A549 (cell line): ENCODE results near the gene MPRIP. TPM values are rescaled to one million over a fixed set of nuclear protein-coding genes. Genes with fewer than 3 reads are reported as not detected.

Experiments used
- ATAC-seq, 2 experiments: fragments of 200-7000 bp in 1 of 2; fragments of >200 bp in 1 of 2; cut with Nextera tagmentation in 1 of 2; cut with Tn5 transposase in 1 of 2; 3 replicates each; pipeline versions ENCODE4 v1.8.0 to v1.9.1; 2018 to 2020; ENCODE audit warnings: mild to moderate bottlenecking in 1 of 2, moderate library complexity in 1 of 2
- CTCF ChIA-PET: fragments of 300-600 bp; sonication (Branson Sonifier 250); formaldehyde crosslinking; extraction: SDS; loops from one replicate; lab custom pipeline; 2021; ENCODE audit warnings: antibody characterized with exemption, inconsistent platforms; lab: Yijun Ruan, JAX
- POLR2A ChIA-PET: fragments of 350-600 bp; formaldehyde crosslinking; extraction: SDS; loops from one replicate; lab custom pipeline; 2021; ENCODE audit warnings: antibody characterized with exemption, inconsistent platforms; lab: Yijun Ruan, JAX
- DNase-seq, 2 experiments: peaks; one replicate each; pipeline versions ENCODE4 v3.0.0 to v3.0.0-alpha.2; 2011 to 2016; ENCODE audit warnings: low read depth in 1 of 2, low spot score in 1 of 2
- FAIRE-seq: peaks from 2 replicates; lab custom pipeline; 2011; peaks lifted over from hg19 to GRCh38; lab: Jason Lieb, UNC
- H3K27ac ChIP-seq, 2 experiments: fragments of >200 bp; sonication (Bioruptor Twin); formaldehyde crosslinking; 3 replicates each; pipeline ENCODE4 v1.5.1; 2016 to 2017
- H3K4me1 ChIP-seq: fragments of >200 bp; sonication (Bioruptor Twin); formaldehyde crosslinking; 3 replicates; pipeline ENCODE4 v1.6.1; 2016
- H3K4me2 ChIP-seq: fragments of >200 bp; sonication (Bioruptor Twin); formaldehyde crosslinking; 3 replicates; pipeline ENCODE4 v1.6.1; 2016
- H3K4me3 ChIP-seq: fragments of >200 bp; sonication (Bioruptor Twin); formaldehyde crosslinking; 3 replicates; pipeline ENCODE4 v1.5.1; 2016
- H3K9me3 ChIP-seq: fragments of >200 bp; sonication (Bioruptor Twin); formaldehyde crosslinking; 3 replicates; pipeline ENCODE4 v1.6.1; 2016
- CBX8 ChIP-seq: fragments of 200-600 bp; sonication (generic); IDR thresholded peaks from 2 replicates; pipeline ENCODE4 v1.6.1; 2016
- CHD2 ChIP-seq: fragments of 150-350 bp; IDR thresholded peaks from 2 replicates; pipeline ENCODE4 v1.6.1; 2014; ENCODE audit warnings: low read length; ENCODE audit not compliant: partially characterized antibody
- FOSL2 ChIP-seq, 2 experiments: fragments of 450-650 bp in 1 of 2; fragments of >200 bp in 1 of 2; sonication (Bioruptor Twin) in 1 of 2; formaldehyde crosslinking; IDR thresholded peaks; 2 replicates each; pipeline versions ENCODE4 v1.5.0 to v1.6.1; 2016 to 2020; ENCODE audit warnings: mild to moderate bottlenecking in 1 of 2, moderate library complexity in 1 of 2
- HOXA7 ChIP-seq: fragments of 250-450 bp; sonication (Bioruptor Pico); IDR thresholded peaks from 2 replicates; pipeline ENCODE4 v1.5.0; 2020; ENCODE audit warnings: mild to moderate bottlenecking, moderate library complexity
- HOXB13 ChIP-seq: fragments of 250-450 bp; sonication (Bioruptor Pico); IDR thresholded peaks from 2 replicates; pipeline ENCODE4 v1.5.0; 2020; ENCODE audit warnings: low read depth, mild to moderate bottlenecking, moderate library complexity
- JUN ChIP-seq, 2 experiments: fragments of >200 bp; sonication (Bioruptor Twin); formaldehyde crosslinking; IDR thresholded peaks; 2 replicates in 1 of 2; 3 replicates in 1 of 2; pipeline ENCODE4 v1.6.1; 2016 to 2017
- JUNB ChIP-seq: fragments of >200 bp; sonication (Bioruptor Twin); formaldehyde crosslinking; IDR thresholded peaks from 2 replicates; pipeline ENCODE4 v1.6.1; 2016
- KDM1A ChIP-seq: fragments of 200-600 bp; sonication (generic); IDR thresholded peaks from 2 replicates; pipeline ENCODE4 v1.6.1; 2016; ENCODE audit warnings: low read depth, mild to moderate bottlenecking
- MAZ ChIP-seq: fragments of 150-350 bp; IDR thresholded peaks from 2 replicates; pipeline ENCODE4 v1.6.1; 2014; ENCODE audit warnings: antibody characterized with exemption, low read depth, low read length, borderline replicate concordance
- NR3C1 ChIP-seq: fragments of >200 bp; sonication (Bioruptor Twin); formaldehyde crosslinking; IDR thresholded peaks from 3 replicates; pipeline ENCODE4 v1.6.1; 2017
- POLR2A ChIP-seq: IDR thresholded peaks from 2 replicates; pipeline ENCODE4 v1.6.1; 2012; ENCODE audit warnings: mild to moderate bottlenecking, low read length
- RCOR1 ChIP-seq: fragments of 150-350 bp; IDR thresholded peaks from 2 replicates; pipeline ENCODE4 v1.6.1; 2014; ENCODE audit warnings: antibody characterized with exemption, low read length, low read depth
- RNF2 ChIP-seq: fragments of 200-600 bp; sonication (generic); IDR thresholded peaks from 2 replicates; pipeline ENCODE4 v1.6.1; 2016; ENCODE audit warnings: low read depth, mild to moderate bottlenecking, antibody characterized with exemption, moderate library complexity, borderline replicate concordance
- TFCP2L1 ChIP-seq: fragments of 250-450 bp; sonication (Bioruptor Pico); IDR thresholded peaks from 2 replicates; pipeline ENCODE4 v1.5.0; 2021; ENCODE audit warnings: mild to moderate bottlenecking
- TP53 ChIP-seq: fragments of 250-450 bp; sonication (Bioruptor Pico); IDR thresholded peaks from 2 replicates; pipeline ENCODE4 v1.5.0; 2021; ENCODE audit warnings: mild to moderate bottlenecking, moderate library complexity
- ZC3H11A ChIP-seq: fragments of 450-650 bp; IDR thresholded peaks from 2 replicates; pipeline ENCODE4 v1.6.1; 2014; ENCODE audit warnings: antibody characterized with exemption, mild to moderate bottlenecking
- WGBS: methylation state at CpG from one replicate; pipeline ENCODE4 v1.1.6; 2017; ENCODE audit errors: missing lambda C conversion rate; 5-methylcytosine and 5-hydroxymethylcytosine counted together
- polyA plus RNA-seq, 4 experiments: library from polyadenylated mRNA; depleted of rRNA in 3 of 4; stranded (reverse); fragments of >200 nt; fragmentation: RNase III in 1 of 4; extraction: RNeasy Plus Mini Kit Qiagen cat#74134 plus additional on column Dnase treatment in 1 of 4; gene quantifications; 2 replicates in 3 of 4; 3 replicates in 1 of 4; pipeline ENCODE4 v1.2.3, GENCODE V29; 2011 to 2017
- TF ChIP-seq, protein P1 (sequence below): fragments of 250-450 bp; sonication (Bioruptor Pico); IDR thresholded peaks from 2 replicates; pipeline ENCODE4 v1.5.0; 2021; ENCODE audit warnings: mild to moderate bottlenecking, moderate library complexity, borderline replicate concordance
- TF ChIP-seq, protein P2 (sequence below): IDR thresholded peaks from 2 replicates; pipeline ENCODE4 v1.6.1; 2012
- TF ChIP-seq, protein P3 (sequence below): fragments of >200 bp; sonication (Bioruptor Twin); formaldehyde crosslinking; IDR thresholded peaks from 3 replicates; pipeline ENCODE4 v1.6.1; 2016
- TF ChIP-seq, protein P4 (sequence below): IDR thresholded peaks from 2 replicates; pipeline ENCODE4 v1.6.1; 2012; ENCODE audit warnings: low read depth, borderline replicate concordance

MPRIP gene
- polyA plus RNA-seq, 2 of the 4 experiments (the other 2 are of a cell fraction), result 147 to 228 TPM

DNA sequence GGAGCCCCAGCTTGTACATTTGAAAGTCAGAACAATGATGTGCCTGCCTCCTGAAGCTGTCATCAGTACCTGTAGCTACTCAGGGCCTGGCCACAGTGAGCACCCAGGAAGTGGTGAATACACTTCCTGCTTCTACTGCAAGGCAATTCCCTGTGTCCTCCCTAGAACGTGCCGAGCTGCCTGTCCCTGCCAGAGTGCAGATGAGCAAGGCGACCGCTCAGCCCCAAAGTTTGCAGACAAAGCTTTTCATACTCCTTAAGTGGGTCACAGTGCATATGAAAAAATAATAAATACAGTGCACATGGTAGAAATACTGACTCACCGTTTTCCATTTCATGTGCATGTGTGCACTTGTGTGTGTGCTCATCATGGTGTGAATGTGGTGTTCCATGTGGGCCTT is 77.3 kb downstream of the MPRIP start (continued):
- TF ChIP-seq, protein P1, sequence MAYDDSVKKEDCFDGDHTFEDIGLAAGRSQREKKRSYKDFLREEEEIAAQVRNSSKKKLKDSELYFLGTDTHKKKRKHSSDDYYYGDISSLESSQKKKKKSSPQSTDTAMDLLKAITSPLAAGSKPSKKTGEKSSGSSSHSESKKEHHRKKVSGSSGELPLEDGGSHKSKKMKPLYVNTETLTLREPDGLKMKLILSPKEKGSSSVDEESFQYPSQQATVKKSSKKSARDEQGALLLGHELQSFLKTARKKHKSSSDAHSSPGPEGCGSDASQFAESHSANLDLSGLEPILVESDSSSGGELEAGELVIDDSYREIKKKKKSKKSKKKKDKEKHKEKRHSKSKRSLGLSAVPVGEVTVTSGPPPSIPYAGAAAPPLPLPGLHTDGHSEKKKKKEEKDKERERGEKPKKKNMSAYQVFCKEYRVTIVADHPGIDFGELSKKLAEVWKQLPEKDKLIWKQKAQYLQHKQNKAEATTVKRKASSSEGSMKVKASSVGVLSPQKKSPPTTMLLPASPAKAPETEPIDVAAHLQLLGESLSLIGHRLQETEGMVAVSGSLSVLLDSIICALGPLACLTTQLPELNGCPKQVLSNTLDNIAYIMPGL (CRISPR knock-in tag), result no peak
- TF ChIP-seq CBX8, result no peak
- no peak for TF ChIP-seq RCOR1

DNA sequence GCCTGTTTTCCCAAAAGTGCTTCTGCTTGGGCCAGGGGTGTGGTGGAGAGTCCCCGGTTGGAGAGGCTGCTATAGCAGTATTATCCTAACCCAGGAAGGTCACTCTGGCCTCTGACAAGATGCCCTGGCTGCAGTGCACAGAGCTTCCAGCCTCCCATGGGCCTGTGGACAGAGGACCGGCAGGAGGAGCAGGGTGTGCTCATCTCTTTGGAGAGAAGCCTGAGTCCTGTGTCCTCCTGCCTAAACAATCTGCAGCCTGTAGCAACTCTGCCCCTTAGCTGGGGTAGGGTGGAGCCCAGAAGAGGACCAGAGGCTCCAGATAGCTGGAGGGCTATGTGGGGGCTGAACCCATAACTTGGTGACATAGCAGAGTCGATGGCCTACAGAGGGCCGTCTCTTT is 78.0 kb downstream of the MPRIP start:
- ChIA-PET CTCF (interaction anchor here (1.1 to 4.7 kb wide), 6 partner anchors 12 to 120 kb away, joined by 3 to 36 read pairs (median 6); no protein-coding TSS in a partner anchor), POLR2A (no interaction called here)
- Histone ChIP-seq H3K4me2 (no peak overlapping the region), H3K4me3 (no peak overlapping the region), H3K4me1 (peaks cover 58% of the 10 kb centered on the region), H3K27ac (peak overlapping the region; percentile 29 to 72; a peak in 4 of 6 replicates), H3K9me3 (no peaks in the 10 kb centered on the region)
- ATAC-seq (peak; percentile 32; a peak in 5 of 6 replicates), DNase-seq (no peak), FAIRE-seq (no peak)
- no peak for TF ChIP-seq POLR2A
- TF ChIP-seq, protein P1 (CRISPR knock-in tag), result no peak
- TF ChIP-seq, protein P2, sequence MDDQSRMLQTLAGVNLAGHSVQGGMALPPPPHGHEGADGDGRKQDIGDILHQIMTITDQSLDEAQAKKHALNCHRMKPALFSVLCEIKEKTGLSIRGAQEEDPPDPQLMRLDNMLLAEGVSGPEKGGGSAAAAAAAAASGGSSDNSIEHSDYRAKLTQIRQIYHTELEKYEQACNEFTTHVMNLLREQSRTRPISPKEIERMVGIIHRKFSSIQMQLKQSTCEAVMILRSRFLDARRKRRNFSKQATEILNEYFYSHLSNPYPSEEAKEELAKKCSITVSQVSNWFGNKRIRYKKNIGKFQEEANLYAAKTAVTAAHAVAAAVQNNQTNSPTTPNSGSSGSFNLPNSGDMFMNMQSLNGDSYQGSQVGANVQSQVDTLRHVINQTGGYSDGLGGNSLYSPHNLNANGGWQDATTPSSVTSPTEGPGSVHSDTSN, result no peak
- TF ChIP-seq, protein P3, sequence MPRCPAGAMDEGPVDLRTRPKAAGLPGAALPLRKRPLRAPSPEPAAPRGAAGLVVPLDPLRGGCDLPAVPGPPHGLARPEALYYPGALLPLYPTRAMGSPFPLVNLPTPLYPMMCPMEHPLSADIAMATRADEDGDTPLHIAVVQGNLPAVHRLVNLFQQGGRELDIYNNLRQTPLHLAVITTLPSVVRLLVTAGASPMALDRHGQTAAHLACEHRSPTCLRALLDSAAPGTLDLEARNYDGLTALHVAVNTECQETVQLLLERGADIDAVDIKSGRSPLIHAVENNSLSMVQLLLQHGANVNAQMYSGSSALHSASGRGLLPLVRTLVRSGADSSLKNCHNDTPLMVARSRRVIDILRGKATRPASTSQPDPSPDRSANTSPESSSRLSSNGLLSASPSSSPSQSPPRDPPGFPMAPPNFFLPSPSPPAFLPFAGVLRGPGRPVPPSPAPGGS, result no peak
- no peak for TF ChIP-seq NR3C1
- TF ChIP-seq, protein P4, sequence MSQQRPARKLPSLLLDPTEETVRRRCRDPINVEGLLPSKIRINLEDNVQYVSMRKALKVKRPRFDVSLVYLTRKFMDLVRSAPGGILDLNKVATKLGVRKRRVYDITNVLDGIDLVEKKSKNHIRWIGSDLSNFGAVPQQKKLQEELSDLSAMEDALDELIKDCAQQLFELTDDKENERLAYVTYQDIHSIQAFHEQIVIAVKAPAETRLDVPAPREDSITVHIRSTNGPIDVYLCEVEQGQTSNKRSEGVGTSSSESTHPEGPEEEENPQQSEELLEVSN, result no peak
- TF ChIP-seq JUN (IDR thresholded peaks at IDR 0.05), result no peak
- TF ChIP-seq ZC3H11A, result no peak
- no peak for TF ChIP-seq TP53
- TF ChIP-seq CHD2, result no peak
- no peak for TF ChIP-seq MAZ
- TF ChIP-seq CBX8, result no peak
- TF ChIP-seq HOXB13, result no peak
- no peak for TF ChIP-seq HOXA7
- no peak for TF ChIP-seq FOSL2 (IDR thresholded peaks at IDR 0.05)
- no peak for TF ChIP-seq FOSL2 (CRISPR knock-in tag; IDR thresholded peaks at IDR 0.05)
- no peak for TF ChIP-seq TFCP2L1 (CRISPR knock-in tag)
- no peak for TF ChIP-seq RNF2
- no peak for TF ChIP-seq KDM1A
- TF ChIP-seq JUNB, result no peak
- WGBS, result 70% methylated on average over 4 of the region's 4 CpGs
